OCI-LY3 (cell line): ENCODE results near the gene GRAMD1B.

ENCODE experiments used
- CTCF ChIP-seq: fragments of 200-600, 300-600 bp; sonication (generic); IDR thresholded peaks from 2 replicates; pipeline ENCODE4 v1.5.1; 2014; ENCODE audit warnings: antibody characterized with exemption, low read length, low read depth
- EZH2phosphoT487 ChIP-seq: fragments of 200-600 bp; shearing (Covaris generic); IDR thresholded peaks from 2 replicates; pipeline ENCODE4 v1.6.1; 2018; ENCODE audit warnings: antibody characterized with exemption, mixed run types, low read depth

- no peak for TF ChIP-seq CTCF
- no peak for TF ChIP-seq EZH2phosphoT487
These were observed 96.8 kb downstream of the GRAMD1B start for GRCh38 chr11:123526918-123527317.
